HepG2 (cell line): ENCODE data around the gene OVCA2. TPM values are rescaled to one million over a fixed set of nuclear protein-coding genes. Genes with fewer than 3 reads are reported as not detected.

Experiments used
- KAT8 ChIP-seq: IDR thresholded peaks from 2 replicates; pipeline ENCODE4 v1.6.1; 2016; ENCODE audit warnings: missing genetic modification reagents, missing compliant biosample characterization
- KDM5A ChIP-seq: fragments of 200-600 bp; sonication (generic); IDR thresholded peaks from 2 replicates; pipeline ENCODE4 v1.7.0; 2018; ENCODE audit warnings: antibody characterized with exemption, mild to moderate bottlenecking, low read length, borderline replicate concordance
- KLF11 ChIP-seq: IDR thresholded peaks from 2 replicates; pipeline ENCODE4 v1.6.1; 2016; ENCODE audit warnings: missing compliant biosample characterization
- PATZ1 ChIP-seq: sonication (generic); formaldehyde crosslinking; IDR thresholded peaks from 2 replicates; pipeline ENCODE4 v1.4.0; 2020; ENCODE audit warnings: missing genetic modification reagents
- PCBP1 ChIP-seq: fragments of 200-400 bp; formaldehyde crosslinking; IDR thresholded peaks from 2 replicates; pipeline ENCODE4 v1.6.1; 2017; ENCODE audit warnings: mild to moderate bottlenecking, low read depth, low read length, borderline replicate concordance
- SAFB2 ChIP-seq: sonication (generic); formaldehyde crosslinking; IDR thresholded peaks from 2 replicates; pipeline ENCODE4 v1.5.1; 2020; ENCODE audit warnings: missing genetic modification reagents, low read depth, mild to moderate bottlenecking, borderline replicate concordance
- SOX6 ChIP-seq, 2 experiments: fragments of 450-650 bp in 1 of 2; sonication (generic) in 1 of 2; formaldehyde crosslinking in 1 of 2; IDR thresholded peaks; 2 replicates each; pipeline versions ENCODE4 v1.4.0 to v1.6.1; 2017 to 2020; ENCODE audit warnings: antibody characterized with exemption in 1 of 2, mild to moderate bottlenecking in 1 of 2, missing genetic modification reagents in 1 of 2
- ZBTB46 ChIP-seq: sonication (generic); formaldehyde crosslinking; IDR thresholded peaks from 2 replicates; pipeline ENCODE4 v1.4.0; 2020; ENCODE audit warnings: mild to moderate bottlenecking, missing genetic modification reagents, borderline replicate concordance
- ZMYM2 ChIP-seq: sonication (generic); formaldehyde crosslinking; IDR thresholded peaks from 2 replicates; pipeline ENCODE4 v1.8.0; 2022; ENCODE audit warnings: mild to moderate bottlenecking, missing genetic modification reagents
- ZNF136 ChIP-seq: sonication (generic); formaldehyde crosslinking; IDR thresholded peaks from 2 replicates; pipeline ENCODE4 v1.8.1; 2022; ENCODE audit warnings: low read depth, mild to moderate bottlenecking, moderate library complexity, missing genetic modification reagents
- ZNF512B ChIP-seq: sonication (generic); formaldehyde crosslinking; IDR thresholded peaks from 2 replicates; pipeline ENCODE4 v1.5.1; 2020; ENCODE audit warnings: missing genetic modification reagents, mild to moderate bottlenecking, borderline replicate concordance
- ZNF563 ChIP-seq: sonication (generic); formaldehyde crosslinking; IDR thresholded peaks from 2 replicates; pipeline ENCODE4 v1.8.0; 2022; ENCODE audit warnings: mild to moderate bottlenecking, moderate library complexity, missing genetic modification reagents
- ZNF646 ChIP-seq: sonication (generic); formaldehyde crosslinking; IDR thresholded peaks from 2 replicates; pipeline ENCODE4 v1.9.0; 2021; ENCODE audit warnings: mild to moderate bottlenecking, missing genetic modification reagents
- ZNF776 ChIP-seq: sonication (generic); formaldehyde crosslinking; IDR thresholded peaks from 2 replicates; pipeline ENCODE4 v1.4.0; 2020; ENCODE audit warnings: mild to moderate bottlenecking, missing genetic modification reagents
- polyA plus RNA-seq, 8 experiments: library from polyadenylated mRNA; depleted of rRNA in 3 of 8; stranded (reverse) in 7 of 8; unstranded in 1 of 8; fragments of >200 nt; fragmentation: Illumina TruSeq in 4 of 8; extraction: Trizol in 4 of 8; gene quantifications; 2 replicates each; pipeline versions ENCODE4 v1.2.1 to v1.2.3, GENCODE V29; 2011 to 2016; ENCODE audit warnings: low read depth in 4 of 8, missing spikeins in 1 of 8, mixed read lengths in 1 of 8; ENCODE audit not compliant: insufficient read depth in 1 of 8
- total RNA-seq, 5 experiments: library from RNA; depleted of rRNA; stranded (reverse); fragments of >200 nt; fragmentation: Illumina TruSeq; extraction: Trizol; gene quantifications; 2 replicates each; pipeline ENCODE4 v1.2.3, GENCODE V29; 2016; ENCODE audit warnings: low read depth in 1 of 5

OVCA2 gene
- total and polyA plus RNA-seq, 2 of the 13 experiments (the other 11 are each of a cell fraction or from before 2014, with no cell fraction given) = 23.7 to 28.2 TPM

- TF ChIP-seq KAT8 (CRISPR knock-in tag) (peak; percentile 95), ZNF563 (CRISPR knock-in tag) (peak; percentile 17; the same call in 1 of the 2 replicates), ZMYM2 (CRISPR knock-in tag) (no peak), KDM5A (no peak; the same call in 1 of the 2 replicates), SAFB2 (CRISPR knock-in tag) (peak; percentile 89), ZNF512B (no peak), KLF11 (CRISPR knock-in tag) (no peak), ZBTB46 (no peak; the same call in 1 of the 2 replicates), SOX6 (IDR thresholded peaks at IDR 0.05) (no peak), SOX6 (CRISPR knock-in tag; IDR thresholded peaks at IDR 0.05) (peak; percentile 62), ZNF136 (peak; percentile 84; the same call in 1 of the 2 replicates), ZNF776 (no peak; the same call in 1 of the 2 replicates), PCBP1 (no peak), PATZ1 (CRISPR knock-in tag) (no peak; the same call in 1 of the 2 replicates), ZNF646 (CRISPR knock-in tag) (no peak)
Measured at GRCh38 chr17:2041561-2042389, at the start of gene OVCA2 (continued).
